ENCODE measurements around the gene PCYOX1L. TPM values are rescaled to one million over a fixed set of nuclear protein-coding genes. Genes with fewer than 3 reads are reported as not detected.

PCYOX1L gene
- total RNA-seq, 2 donors from 2014 or later, result 11.9 to 19.7 TPM

DNA sequence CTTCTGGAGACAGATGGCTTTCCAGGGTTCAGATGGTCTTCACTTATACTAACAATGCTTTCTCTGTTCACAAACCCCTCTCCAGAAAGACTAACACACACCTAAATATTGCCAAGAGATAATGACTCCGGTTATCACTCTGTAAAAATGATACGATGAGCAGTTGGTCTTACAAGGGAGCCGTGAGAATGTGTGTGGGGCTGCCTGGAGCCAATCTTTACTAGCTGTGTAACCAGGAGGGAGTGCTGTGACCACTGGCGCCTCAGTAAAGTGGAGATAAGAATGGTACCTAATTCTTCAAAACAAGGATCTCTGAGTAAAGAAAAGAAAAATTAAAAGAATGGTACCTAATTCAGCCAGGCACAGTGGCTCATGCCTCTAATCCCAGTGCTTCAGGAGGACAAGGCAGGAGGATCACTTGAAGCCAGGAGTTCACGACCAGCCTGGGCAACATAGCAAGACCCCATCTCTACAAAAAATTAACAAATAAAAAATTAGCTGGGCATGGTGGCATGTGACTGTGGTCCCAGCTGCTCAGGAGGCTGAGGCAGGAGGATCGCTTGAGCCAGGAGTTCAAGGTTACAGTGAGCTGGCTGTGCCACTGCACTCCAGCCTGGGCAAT lies 61.2 kb downstream of the PCYOX1L start:
- no peak overlapping the region for H3K4me3 Mint-ChIP-seq
- H3K27me3 Mint-ChIP-seq, result peaks cover 9% of the 10 kb centered on the region
- H3K27ac Mint-ChIP-seq, result no peak overlapping the region
- ATAC-seq (replicated peaks), result no peak
- H3K9me3 Mint-ChIP-seq, result no peaks in the 10 kb centered on the region
- H3K4me1 Mint-ChIP-seq, result no peaks in the 10 kb centered on the region
- no peaks in the 10 kb centered on the region for H3K36me3 Mint-ChIP-seq (ENCODE audit: low read depth)

Other genes starting within 250 kb of the PCYOX1L start
- gene ABLIM3, start 216.6 kb upstream of the PCYOX1L start, total RNA-seq, result under 1 TPM; 0.41 to 0.61 TPM
- gene AFAP1L1, start 86.2 kb upstream of the PCYOX1L start, total RNA-seq, result under 1 TPM in 1 of 2 donors, not detected in 1; 0.16 TPM
- gene GRPEL2, start 12.5 kb upstream of the PCYOX1L start, total RNA-seq, result 10 to 100 TPM; 27.6 to 28.1 TPM
- gene IL17B, start 21.2 kb downstream of the PCYOX1L start, total RNA-seq, result not detected
- gene CSNK1A1, start 193.4 kb downstream of the PCYOX1L start, total RNA-seq, result 100 to 1,000 TPM; 167 to 175 TPM
- under 1 TPM; 0.06 to 0.64 TPM for gene ARHGEF37, start 223.5 kb downstream of the PCYOX1L start, total RNA-seq